Left renal cortex interstitium (tissue), 4 donors: Measurements from ENCODE around the gene TRPM4. TPM values are rescaled to one million over a fixed set of nuclear protein-coding genes. Genes with fewer than 3 reads are reported as not detected.
"Not testable (repeated sequence)": the region's sequence is repeated elsewhere in the genome, so short reads cannot be mapped to it uniquely, and the experiment has no call there.

Source experiments
- DNase-seq, 4 donors: peaks; one replicate each; pipeline ENCODE4 v3.0.0-alpha.2; 2013; ENCODE audit warnings: low read depth in 4 of 4, low spot score in 2 of 4, missing footprints in 1 of 4
- polyA plus RNA-seq, 4 donors: library from polyadenylated mRNA; unstranded; fragments of 120-200 nt; gene quantifications; one replicate each; pipeline ENCODE4 v1.2.1, GENCODE V29; 2013; ENCODE audit not compliant: insufficient read length in 4 of 4

The TRPM4 gene
- polyA plus RNA-seq, 4 donors, result 22.1 to 48.0 (median 35.9) TPM

DNA sequence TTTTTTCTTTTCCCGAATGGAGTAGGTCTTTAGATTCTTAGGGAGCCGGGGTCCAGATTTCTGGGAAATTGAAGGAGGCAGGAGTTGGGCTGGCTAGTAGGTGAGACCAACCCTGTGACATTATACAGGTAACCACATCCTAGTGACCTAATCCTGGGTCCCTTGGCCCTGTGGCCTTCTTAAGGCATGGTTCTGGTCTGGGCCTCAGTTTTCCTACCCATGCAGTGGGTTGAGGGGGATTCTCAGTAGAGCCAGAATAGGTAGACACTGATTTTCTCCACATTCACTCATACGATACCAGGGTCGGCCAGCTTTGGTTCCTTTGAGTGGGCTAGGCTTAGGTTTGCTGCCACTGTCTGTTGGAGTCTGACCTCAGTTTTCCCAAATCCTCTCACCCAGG lies 31.0 kb upstream of the TRPM4 start:
- no peak for DNase-seq

DNA sequence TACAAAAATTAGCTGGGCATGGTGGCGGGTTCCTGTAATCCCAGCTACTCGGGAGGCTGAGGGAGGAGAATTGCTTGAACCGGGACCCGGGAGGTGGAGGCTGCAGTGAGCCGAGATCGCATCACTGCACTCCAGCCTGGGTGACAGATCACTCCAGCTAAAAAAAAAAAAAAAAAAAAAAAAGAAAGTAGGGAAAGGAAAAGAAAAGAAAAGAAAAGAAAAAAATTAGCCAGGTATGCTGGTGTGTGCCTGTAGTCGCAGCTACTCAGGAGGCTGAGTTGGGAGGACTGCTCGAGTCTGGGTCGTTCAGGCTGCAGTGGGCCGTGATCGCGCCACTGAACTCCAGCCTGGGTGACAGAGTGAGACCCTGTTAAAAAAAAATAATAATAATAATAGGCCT lies 30.4 kb upstream of the TRPM4 start:
- DNase-seq, result not testable (repeated sequence)

GRCh38 chr19:49127674-49128544 lies 29.7 kb upstream of the TRPM4 start:
- peak in 2 of 4 donors; percentile 90 to 94 for DNase-seq

- no peak for DNase-seq
These were observed 28.9 kb upstream of the TRPM4 start for GRCh38 chr19:49128545-49129237.

DNA sequence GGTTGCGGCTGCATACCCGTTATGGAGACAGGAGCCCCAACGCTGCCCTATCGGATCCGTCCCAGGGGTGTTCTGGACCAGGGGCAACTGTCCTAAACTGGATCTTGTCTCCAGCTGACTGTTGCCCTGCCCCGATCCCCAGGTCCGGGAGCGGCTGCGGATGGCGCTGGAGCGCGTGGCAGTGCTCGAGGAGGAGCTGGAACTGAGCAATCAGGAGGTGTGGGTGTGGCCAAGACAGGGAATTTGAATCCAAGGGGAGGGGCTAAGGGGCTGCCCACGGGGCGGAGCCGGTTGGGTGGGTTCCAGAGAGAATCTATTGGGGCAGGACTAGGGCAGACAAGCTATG lies 28.4 kb upstream of the TRPM4 start:
- no peak for DNase-seq

DNA sequence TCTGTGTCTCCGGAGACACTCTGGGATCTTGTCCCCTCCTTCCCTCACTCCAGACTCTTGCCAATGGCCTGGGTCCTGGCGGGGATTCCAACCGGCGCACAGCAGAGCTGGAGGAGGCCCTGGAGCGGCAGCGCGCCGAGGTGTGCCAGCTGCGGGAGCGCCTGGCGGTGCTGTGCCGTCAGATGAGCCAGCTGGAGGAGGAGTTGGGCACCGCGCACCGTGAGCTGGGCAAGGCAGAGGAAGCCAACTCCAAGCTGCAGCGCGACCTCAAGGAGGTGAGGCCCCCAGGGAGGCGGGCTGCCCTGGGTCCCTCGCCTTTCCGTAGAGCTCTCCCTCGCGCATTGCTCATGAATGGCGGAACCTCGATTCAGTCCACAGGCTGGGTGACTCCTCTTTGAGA lies 27.3 kb upstream of the TRPM4 start:
- no peak for DNase-seq

DNA sequence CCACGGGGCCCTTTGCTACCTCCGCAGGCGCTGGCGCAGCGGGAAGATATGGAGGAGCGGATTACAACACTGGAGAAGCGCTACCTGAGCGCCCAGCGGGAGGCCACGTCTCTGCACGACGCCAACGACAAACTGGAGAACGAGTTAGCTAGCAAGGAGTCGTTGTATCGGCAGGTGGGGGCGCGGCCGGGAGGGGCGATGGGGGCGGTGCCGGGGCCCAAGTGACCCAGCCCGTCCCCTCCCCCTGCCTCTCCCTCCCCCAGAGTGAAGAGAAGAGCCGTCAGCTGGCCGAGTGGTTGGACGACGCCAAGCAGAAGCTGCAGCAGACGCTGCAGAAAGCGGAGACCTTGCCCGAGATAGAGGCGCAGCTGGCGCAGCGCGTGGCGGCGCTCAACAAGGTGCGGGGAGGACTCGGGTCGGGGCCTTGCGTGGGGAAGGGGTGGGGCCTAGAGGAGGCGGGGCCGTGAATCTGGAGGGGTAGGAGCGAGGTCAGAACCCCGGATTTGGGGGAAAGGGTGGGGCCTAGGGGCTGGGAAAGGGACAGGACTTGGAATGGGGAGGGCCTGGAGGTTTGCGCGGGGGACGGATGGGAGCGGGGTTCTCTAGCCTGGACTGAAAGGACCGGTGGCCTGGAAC lies 24.5 kb upstream of the TRPM4 start:
- no peak for DNase-seq

DNA sequence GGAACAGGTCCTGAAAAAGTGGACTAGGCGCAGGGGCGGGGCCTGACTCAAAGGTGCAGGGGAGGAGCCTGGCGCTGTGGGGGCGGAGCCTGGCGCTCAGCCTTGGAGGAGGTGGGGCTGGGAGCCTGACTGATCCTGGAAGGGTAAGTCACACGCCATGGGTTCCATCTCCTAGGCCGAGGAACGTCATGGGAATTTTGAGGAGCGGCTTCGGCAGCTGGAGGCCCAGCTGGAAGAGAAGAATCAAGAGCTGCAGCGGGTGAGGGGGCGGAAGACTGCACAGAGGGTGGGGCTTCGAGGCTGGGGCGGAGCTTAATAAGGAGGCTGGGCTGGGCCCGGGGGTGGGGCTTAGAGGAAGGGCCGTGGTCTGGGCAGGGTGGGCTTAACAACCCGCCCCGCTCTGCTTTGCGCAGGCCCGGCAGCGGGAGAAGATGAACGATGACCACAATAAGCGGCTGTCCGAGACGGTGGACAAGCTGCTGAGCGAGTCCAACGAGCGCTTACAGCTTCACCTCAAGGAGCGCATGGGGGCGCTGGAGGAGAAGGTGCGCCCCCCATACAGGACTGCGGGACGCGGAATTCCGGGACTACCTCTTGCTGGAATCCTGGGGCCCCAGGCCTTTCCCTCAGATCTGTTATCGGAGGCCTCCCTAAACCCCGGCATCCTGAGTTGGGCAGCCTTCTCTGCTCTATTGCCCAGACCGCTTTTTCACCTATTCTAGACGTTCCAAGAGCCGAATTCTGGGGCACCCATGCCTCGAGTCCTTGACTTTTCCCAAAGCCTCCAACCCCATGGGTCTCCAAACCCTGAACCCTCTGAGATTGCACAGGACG lies 23.8 kb upstream of the TRPM4 start:
- peak in 1 of 4 donors; percentile 75 for DNase-seq

DNA sequence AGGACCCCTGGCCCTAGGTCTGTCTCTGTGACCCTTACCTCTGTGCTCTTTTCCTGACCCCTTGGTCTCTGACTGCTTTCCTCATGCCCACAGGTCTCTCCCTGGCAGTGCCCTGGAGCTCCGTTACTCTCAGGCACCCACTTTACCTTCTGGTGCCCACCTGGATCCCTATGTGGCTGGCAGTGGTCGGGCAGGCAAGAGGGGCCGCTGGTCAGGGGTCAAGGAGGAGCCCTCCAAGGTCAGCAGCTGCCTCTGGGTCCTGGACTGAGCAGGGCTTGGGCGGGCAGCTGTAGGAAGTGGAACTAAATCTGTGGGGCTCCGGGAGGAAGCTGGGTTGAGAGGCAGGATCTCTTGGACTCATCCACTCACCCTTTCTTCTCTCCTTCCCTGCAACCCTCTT lies 21.9 kb upstream of the TRPM4 start:
- DNase-seq, result no peak

DNA sequence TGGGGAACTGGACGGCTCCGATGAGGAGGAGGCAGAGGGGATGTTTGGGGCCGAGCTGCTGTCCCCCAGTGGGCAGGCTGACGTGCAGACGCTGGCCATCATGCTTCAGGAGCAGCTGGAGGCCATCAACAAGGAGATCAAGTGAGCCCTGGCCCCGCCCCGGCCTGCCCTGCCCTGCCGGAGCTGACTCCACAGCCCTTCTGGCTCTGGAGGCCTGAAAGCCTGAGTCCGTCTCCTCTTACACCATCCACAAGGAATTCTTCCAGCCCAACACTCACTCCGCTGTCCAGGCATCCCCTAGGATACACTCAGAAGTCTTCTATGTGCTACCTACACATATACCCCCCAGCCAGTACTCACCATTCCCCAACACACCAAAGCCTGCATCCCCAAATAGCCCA lies 20.8 kb upstream of the TRPM4 start:
- DNase-seq, result no peak

DNA sequence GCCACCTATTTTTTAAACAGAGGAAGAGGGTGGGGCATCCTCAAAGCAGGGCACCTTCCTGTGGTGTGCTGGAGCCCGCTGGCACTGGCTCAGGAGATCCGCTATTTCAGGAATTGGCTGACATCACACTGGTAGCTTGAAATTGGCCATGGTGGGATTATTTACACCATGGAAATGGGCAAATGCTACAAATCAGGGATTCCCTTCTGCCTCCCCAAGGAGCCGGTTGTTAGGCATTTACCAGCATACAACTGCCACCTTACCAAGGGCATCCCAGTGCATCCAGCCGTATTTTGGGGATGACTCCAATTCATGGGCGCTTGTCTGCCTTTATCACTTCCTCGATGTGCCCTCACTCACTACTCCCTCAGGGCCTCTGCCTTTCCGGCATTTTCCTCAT lies 16.6 kb upstream of the TRPM4 start:
- DNase-seq, result no peak

- DNase-seq, result no peak
These were observed 16.2 kb upstream of the TRPM4 start for GRCh38 chr19:49141352-49141751.

DNA sequence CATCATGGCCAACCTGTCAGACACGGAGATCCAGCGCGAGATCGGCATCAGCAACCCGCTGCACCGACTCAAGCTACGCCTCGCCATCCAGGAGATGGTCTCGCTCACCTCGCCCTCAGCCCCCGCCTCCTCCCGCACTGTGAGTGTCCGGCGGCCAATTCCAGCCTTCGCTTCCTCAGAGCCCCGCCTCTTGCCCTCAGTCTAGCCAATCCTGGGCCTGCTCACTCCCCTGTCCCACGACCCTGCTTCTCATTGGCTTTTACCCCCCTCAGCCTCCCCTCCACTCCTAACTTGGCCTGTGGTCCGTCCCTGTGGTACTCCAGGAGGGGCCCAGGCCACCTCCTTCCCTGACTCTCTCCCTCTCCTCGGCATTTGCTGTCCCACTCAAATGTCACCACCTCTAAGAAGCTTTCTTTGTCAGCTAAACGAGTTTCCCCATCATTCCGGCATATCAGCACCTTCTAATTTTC lies 14.7 kb upstream of the TRPM4 start:
- DNase-seq, result peak in 2 of 4 donors; percentile 88 to 91

DNA sequence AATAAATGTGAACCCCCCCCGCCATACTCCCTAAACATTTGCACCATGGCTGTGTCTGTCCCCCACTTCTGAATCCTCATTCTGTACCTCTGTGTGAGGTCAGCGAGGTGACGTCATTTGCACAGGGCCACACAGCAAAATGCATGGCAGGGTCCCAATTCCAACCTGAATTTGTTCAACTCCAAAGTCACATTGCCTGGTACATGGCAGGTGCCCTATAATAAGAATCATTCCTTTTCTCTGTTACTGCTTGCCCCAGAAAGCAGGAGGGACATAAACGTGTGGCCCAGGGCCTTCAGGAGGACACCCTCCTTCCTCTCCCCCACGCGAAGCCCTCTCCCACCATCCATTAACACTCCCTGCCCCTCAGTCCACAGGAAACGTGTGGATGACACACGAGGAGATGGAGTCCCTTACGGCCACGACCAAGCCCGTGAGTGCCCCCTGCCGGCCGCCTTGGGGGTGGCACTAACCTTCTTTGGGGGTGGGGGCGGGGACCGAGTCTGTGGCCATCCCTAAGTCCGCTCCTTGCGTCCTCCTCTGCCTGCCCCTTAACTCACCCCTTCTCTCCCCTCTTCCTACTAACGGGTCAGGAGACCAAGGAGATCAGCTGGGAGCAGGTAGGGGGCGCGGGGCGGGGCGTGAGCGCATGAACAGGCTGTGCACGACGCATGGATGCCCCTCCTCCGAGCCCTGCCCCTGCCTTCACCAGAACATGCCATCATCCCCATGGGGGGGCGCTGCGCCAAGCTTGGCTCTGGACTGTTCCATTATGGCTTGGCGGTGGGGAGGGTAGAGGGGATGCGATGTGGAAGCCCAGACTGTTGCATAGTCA lies 11.8 kb upstream of the TRPM4 start:
- DNase-seq, result no peak

- DNase-seq, result not testable (repeated sequence)
These were observed 11.2 kb upstream of the TRPM4 start for GRCh38 chr19:49146408-49146770.

- no peak for DNase-seq
These were observed 9.4 kb upstream of the TRPM4 start for GRCh38 chr19:49148044-49148682.

DNA sequence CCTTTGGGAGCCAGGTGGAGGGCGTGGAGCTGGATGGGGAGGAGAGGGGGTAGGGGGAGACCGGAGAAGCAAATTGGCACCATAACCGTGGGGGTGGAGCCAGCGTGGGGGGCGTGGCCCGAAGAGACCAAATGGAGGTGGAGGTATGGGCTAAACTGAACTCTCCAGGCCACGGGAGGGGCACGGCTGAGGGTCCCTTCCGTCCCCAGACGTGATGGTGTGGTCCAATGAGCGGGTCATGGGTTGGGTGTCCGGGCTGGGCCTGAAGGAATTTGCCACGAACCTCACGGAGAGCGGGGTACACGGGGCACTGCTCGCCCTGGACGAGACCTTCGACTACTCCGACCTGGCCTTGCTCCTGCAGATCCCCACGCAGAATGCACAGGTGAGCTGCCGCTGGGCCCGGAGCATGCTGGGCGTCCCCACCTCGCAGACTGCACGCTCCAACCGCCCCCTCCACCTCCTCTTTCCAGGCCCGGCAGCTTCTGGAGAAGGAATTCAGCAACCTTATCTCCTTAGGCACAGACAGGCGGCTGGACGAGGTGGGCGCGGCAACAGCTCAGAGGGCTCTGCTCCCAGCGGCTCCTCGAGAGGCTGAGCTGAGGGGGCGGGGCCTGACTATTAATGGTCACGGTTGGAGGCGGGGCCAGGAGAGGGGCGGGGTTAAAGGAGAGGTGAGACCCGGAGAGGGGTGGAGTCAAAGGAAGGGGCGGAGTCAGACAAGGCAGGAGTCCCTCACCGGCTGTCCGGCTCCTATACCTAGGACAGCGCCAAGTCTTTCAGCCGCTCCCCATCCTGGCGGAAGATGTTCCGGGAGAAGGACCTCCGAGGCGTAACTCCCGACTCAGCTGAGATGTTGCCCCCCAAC lies 8.6 kb upstream of the TRPM4 start:
- DNase-seq, result peak; percentile 93 to 97 (median 94)

GRCh38 chr19:49149652-49150105 lies 7.9 kb upstream of the TRPM4 start:
- DNase-seq, result peak in 2 of 4 donors; percentile 76 to 91
